HG02840 (cell line): ENCODE measurements around the gene HBM.
A peak's percentile ranks its signal among the peaks of the same experiment; 100 is the strongest.
"Not testable (repeated sequence)": the region's sequence is repeated elsewhere in the genome, so short reads cannot be mapped to it uniquely, and the experiment has no call there.

Experiments
- ATAC-seq: cut with Tn5 transposase; IDR thresholded peaks from one replicate; pipeline ENCODE4 v1.9.1; 2021; ENCODE audit warnings: mild to moderate bottlenecking, moderate library complexity, moderate number of reproducible peaks; ENCODE audit not compliant: unreplicated experiment, low FRiP score

The HBM gene

GRCh38 chr16:180681-181564, 15.1 kb downstream of the HBM start:
- ATAC-seq = no peak

GRCh38 chr16:181565-182021, 15.8 kb downstream of the HBM start:
- peak; percentile 54 for ATAC-seq

- no peak for ATAC-seq
These were observed 17.2 kb downstream of the HBM start for GRCh38 chr16:183005-183404.

GRCh38 chr16:185213-185612, 19.4 kb downstream of the HBM start:
- no peak for ATAC-seq

- ATAC-seq = no peak
These were observed 19.9 kb downstream of the HBM start for GRCh38 chr16:185691-186090.

GRCh38 chr16:187330-187729, 21.6 kb downstream of the HBM start:
- no peak for ATAC-seq

- ATAC-seq = no peak
These were observed 22.9 kb downstream of the HBM start for GRCh38 chr16:188674-189073.

- ATAC-seq = no peak
These were observed 23.9 kb downstream of the HBM start for GRCh38 chr16:189604-190186.

- no peak for ATAC-seq
These were observed 26.1 kb downstream of the HBM start for GRCh38 chr16:191831-192230.

- no peak for ATAC-seq
These were observed 26.9 kb downstream of the HBM start for GRCh38 chr16:192686-193085.

GRCh38 chr16:193441-193840, 27.7 kb downstream of the HBM start:
- no peak for ATAC-seq

- no peak for ATAC-seq
These were observed 28.7 kb downstream of the HBM start for GRCh38 chr16:194516-194915.

- ATAC-seq = no peak
These were observed 34.6 kb downstream of the HBM start for GRCh38 chr16:200388-200787.

- ATAC-seq = no peak
These were observed 37.5 kb downstream of the HBM start for GRCh38 chr16:203246-203645.

- not testable (repeated sequence) for ATAC-seq
These were observed 38.3 kb downstream of the HBM start for GRCh38 chr16:204046-204445.

- not testable (repeated sequence) for ATAC-seq
These were observed 43.6 kb downstream of the HBM start for GRCh38 chr16:209359-209758.

- not testable (repeated sequence) for ATAC-seq
These were observed 45.9 kb downstream of the HBM start for GRCh38 chr16:211631-212180.

- no peak for ATAC-seq
These were observed 47.2 kb downstream of the HBM start for GRCh38 chr16:212999-213398.
